HepG2 (cell line): Measurements from ENCODE around the gene C9orf43.

Source experiments
- EZH2 ChIP-seq: conservative IDR thresholded peaks from 2 replicates; pipeline ENCODE4 v1.6.1; 2012; ENCODE audit warnings: mild to moderate bottlenecking, low read depth, low read length, moderate library complexity
- KAT8 ChIP-seq: IDR thresholded peaks from 2 replicates; pipeline ENCODE4 v1.6.1; 2016; ENCODE audit warnings: missing genetic modification reagents, missing compliant biosample characterization
- SMC3 ChIP-seq: IDR thresholded peaks from 2 replicates; pipeline ENCODE4 v1.6.1; 2011; ENCODE audit warnings: low read length, improper control_type of control experiment
- TCF7L2 ChIP-seq: IDR thresholded peaks from 2 replicates; pipeline ENCODE4 v1.6.1; 2011; ENCODE audit warnings: mild to moderate bottlenecking, low read depth, low read length, moderate library complexity
- ZBTB20 ChIP-seq: sonication (generic); formaldehyde crosslinking; IDR thresholded peaks from 2 replicates; pipeline ENCODE4 v1.8.1; 2023; ENCODE audit warnings: missing genetic modification reagents, low read depth, mild to moderate bottlenecking, borderline replicate concordance
- ZBTB8A ChIP-seq: sonication (generic); formaldehyde crosslinking; IDR thresholded peaks from 2 replicates; pipeline ENCODE4 v1.4.0; 2020; ENCODE audit warnings: mild to moderate bottlenecking, low read depth, missing genetic modification reagents, borderline replicate concordance
- ZNF569 ChIP-seq: sonication (generic); formaldehyde crosslinking; IDR thresholded peaks from 2 replicates; pipeline ENCODE4 v1.5.0; 2020; ENCODE audit warnings: mild to moderate bottlenecking, missing genetic modification reagents, moderate library complexity, borderline replicate concordance
- ZNF652 ChIP-seq: IDR thresholded peaks from 2 replicates; pipeline ENCODE4 v1.6.1; 2016; ENCODE audit warnings: low read depth, borderline replicate concordance
- ZNF770 ChIP-seq: sonication (generic); formaldehyde crosslinking; IDR thresholded peaks from 2 replicates; pipeline ENCODE4 v1.5.0; 2020; ENCODE audit warnings: mild to moderate bottlenecking, missing genetic modification reagents
- TF ChIP-seq, protein P1 (sequence below): sonication (generic); formaldehyde crosslinking; IDR thresholded peaks from 2 replicates; pipeline ENCODE4 v1.4.0; 2020; ENCODE audit warnings: missing genetic modification reagents
- TF ChIP-seq, protein P2 (sequence below): sonication (generic); formaldehyde crosslinking; IDR thresholded peaks from 2 replicates; pipeline ENCODE4 v1.5.0; 2020; ENCODE audit warnings: mild to moderate bottlenecking, missing genetic modification reagents, moderate library complexity

DNA sequence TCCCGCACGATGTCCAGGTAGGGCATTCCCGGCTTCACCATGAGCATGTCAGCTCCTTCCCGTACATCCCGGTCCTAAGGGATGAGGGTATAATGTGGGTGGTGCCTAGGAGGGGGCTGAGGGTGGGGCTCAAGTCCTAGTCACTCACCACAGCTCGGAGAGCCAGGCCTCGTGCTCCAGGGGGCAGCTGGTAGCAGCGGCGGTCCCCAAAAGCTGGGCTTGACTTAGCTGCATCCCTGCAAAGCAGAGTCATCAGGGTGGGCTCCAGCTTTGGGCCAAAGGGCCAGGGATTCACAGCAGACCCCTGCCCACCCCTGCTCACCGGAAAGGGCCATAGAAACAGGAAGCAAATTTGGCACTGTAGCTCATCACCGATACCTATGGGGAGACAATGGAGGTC lies 21.1 kb upstream of the C9orf43 start:
- TF ChIP-seq EZH2 = no peak
- TF ChIP-seq ZNF770 (CRISPR knock-in tag) = no peak
- TF ChIP-seq, protein P1, sequence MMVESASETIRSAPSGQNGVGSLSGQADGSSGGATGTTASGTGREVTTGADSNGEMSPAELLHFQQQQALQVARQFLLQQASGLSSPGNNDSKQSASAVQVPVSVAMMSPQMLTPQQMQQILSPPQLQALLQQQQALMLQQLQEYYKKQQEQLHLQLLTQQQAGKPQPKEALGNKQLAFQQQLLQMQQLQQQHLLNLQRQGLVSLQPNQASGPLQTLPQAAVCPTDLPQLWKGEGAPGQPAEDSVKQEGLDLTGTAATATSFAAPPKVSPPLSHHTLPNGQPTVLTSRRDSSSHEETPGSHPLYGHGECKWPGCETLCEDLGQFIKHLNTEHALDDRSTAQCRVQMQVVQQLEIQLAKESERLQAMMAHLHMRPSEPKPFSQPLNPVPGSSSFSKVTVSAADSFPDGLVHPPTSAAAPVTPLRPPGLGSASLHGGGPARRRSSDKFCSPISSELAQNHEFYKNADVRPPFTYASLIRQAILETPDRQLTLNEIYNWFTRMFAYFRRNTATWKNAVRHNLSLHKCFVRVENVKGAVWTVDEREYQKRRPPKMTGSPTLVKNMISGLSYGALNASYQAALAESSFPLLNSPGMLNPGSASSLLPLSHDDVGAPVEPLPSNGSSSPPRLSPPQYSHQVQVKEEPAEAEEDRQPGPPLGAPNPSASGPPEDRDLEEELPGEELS (CRISPR knock-in tag) = no peak
- no peak for TF ChIP-seq ZNF569 (CRISPR knock-in tag)
- no peak for TF ChIP-seq TCF7L2
- TF ChIP-seq KAT8 (CRISPR knock-in tag) = no peak
- no peak for TF ChIP-seq ZNF652 (CRISPR knock-in tag)
- TF ChIP-seq ZBTB20 (CRISPR knock-in tag) = no peak
- TF ChIP-seq, protein P2, sequence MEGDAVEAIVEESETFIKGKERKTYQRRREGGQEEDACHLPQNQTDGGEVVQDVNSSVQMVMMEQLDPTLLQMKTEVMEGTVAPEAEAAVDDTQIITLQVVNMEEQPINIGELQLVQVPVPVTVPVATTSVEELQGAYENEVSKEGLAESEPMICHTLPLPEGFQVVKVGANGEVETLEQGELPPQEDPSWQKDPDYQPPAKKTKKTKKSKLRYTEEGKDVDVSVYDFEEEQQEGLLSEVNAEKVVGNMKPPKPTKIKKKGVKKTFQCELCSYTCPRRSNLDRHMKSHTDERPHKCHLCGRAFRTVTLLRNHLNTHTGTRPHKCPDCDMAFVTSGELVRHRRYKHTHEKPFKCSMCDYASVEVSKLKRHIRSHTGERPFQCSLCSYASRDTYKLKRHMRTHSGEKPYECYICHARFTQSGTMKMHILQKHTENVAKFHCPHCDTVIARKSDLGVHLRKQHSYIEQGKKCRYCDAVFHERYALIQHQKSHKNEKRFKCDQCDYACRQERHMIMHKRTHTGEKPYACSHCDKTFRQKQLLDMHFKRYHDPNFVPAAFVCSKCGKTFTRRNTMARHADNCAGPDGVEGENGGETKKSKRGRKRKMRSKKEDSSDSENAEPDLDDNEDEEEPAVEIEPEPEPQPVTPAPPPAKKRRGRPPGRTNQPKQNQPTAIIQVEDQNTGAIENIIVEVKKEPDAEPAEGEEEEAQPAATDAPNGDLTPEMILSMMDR (CRISPR knock-in tag) = no peak
- TF ChIP-seq ZBTB8A (CRISPR knock-in tag) = no peak
- no peak for TF ChIP-seq SMC3
